HG03280 (cell line): ENCODE measurements around the gene POLR2A.
"Not testable (repeated sequence)": the region's sequence is repeated elsewhere in the genome, so short reads cannot be mapped to it uniquely, and the experiment has no call there.

Source experiments
- ATAC-seq: cut with Tn5 transposase; IDR thresholded peaks from one replicate; pipeline ENCODE4 v1.9.1; 2021; ENCODE audit warnings: mild to moderate bottlenecking, moderate library complexity; ENCODE audit not compliant: unreplicated experiment

POLR2A gene

GRCh38 chr17:7460850-7461660, 23.1 kb upstream of the POLR2A start:
- no peak for ATAC-seq

- no peak for ATAC-seq
Measured at GRCh38 chr17:7462474-7463371, 21.4 kb upstream of the POLR2A start.

DNA sequence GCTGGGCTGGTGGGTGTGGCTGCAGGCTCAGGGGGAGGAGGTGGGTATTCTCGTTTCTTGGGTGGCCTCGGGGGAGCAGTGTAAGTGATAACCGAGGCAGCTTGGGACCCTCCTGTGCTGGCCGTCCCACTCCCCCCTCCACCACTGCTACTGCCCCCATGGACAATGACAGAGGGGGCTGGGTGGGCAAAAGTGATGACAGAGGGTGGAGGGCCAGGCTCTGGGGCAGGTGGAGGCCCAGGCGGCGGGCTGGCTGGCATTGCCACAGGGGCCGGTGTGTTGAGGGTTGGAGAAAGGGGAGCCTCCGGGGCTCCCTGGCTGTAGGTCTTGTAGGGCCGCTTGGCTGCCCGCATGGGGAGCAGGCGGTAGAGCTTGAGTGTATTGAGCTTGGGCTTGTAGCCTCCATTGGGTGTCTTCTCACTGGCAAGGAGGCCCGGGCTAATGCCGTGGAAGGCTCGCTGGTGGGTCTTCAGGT, 20.8 kb upstream of the POLR2A start:
- no peak for ATAC-seq

DNA sequence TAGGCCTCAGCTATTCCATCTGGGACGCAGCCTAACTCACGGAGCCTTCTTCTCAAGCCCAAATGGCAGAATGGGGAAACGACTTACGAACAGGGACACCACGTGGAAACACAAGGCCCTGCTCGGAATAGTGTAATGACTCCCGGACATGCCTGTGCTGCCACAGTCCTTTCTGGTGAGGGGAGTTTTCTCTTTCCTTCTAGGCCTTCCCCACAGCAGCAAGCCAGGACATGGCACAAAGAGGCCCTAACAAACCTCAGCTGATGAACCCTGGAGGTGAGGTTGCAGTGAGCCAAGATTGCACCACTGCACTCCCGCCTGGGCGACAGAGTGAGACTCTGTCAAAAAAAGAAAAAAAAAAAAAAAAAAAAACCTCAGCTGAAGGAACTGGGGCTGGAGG, 20.1 kb upstream of the POLR2A start:
- no peak for ATAC-seq

DNA sequence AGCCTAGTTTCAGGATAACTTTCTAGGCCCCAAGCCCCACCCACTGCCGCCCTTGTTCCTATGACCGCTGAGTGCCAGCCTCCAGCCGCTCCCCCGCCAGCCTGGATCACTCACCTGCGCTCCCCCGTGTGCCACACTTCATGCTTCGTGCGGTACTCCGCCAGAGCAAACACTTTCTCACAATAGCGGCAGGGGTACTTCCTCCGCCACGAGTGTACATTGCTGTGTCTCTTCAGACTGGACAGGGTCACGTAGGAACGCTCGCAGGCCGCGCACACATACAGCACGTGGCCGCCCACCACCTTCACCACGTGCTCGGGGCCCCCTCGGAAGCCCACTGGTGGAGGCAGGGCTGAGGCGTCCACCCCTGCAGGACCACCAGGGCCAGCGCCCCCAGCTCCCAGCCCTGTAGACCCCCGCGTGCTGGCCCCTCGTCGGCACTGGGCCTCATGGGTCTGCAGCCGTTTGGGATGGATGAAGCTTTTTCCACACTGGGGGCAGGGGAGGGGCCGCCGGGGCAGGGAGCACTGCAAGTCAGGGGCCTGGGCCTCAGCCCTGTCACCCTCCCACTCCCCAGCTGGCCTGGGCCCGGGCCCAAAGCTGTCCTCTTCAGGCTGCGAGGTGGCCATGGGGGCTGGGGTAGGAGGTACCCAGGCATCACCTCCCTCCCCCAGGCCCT, 18.4 kb upstream of the POLR2A start:
- no peak for ATAC-seq

GRCh38 chr17:7466318-7466638, 17.9 kb upstream of the POLR2A start:
- no peak for ATAC-seq

DNA sequence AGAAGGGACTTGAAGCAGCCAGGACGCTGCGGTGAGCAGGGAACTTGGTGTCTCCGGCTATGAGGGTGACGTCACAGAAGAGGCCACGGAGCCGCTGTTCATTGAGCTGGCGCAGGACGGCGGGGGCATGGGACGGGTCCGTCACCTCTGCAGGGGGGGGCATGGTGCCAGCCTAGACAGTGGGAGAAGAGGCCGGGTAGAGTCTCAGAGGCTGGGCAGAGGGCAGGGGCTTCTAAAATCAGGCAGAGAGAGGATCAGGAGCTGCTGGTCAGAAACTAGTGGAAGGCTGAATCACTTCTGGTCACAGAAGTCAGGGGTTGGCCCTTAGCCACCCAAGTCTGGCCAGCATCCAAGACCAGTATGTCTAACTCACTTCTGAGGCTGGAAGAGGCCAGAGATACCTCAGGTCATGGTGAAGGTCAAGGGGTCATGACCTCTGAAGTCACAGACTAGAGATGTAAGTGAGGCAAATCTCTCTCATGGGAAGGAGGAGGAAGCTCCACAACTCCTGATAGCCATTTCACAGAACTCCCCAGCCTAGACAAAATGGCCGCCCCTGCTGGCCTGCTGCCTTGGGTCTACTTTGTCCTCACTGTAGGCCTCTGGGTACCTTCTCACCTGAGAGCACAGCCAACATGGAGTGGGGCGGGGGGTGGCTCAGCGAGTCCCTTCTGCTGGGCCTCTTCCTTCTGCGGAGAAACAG, 17.4 kb upstream of the POLR2A start:
- no peak for ATAC-seq

DNA sequence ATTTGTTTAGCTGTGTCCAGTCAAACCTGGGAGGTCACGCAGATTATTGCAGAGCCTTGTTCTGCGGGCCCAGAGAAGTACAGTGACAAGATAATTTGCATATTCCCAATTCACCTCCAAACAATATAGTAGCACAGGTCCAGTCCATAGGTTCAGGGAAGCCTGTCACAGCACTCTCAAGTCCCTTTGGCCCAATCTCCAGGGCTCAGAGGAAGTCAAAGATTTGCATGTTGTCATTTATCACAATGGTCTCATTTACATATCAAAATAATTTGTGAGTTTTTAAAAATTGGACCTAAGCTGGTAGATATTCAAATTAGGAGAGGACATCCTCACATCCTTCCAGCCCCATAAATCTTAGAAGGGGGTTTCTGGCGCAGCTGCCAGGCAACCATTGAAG, 16.7 kb upstream of the POLR2A start:
- ATAC-seq, result no peak

DNA sequence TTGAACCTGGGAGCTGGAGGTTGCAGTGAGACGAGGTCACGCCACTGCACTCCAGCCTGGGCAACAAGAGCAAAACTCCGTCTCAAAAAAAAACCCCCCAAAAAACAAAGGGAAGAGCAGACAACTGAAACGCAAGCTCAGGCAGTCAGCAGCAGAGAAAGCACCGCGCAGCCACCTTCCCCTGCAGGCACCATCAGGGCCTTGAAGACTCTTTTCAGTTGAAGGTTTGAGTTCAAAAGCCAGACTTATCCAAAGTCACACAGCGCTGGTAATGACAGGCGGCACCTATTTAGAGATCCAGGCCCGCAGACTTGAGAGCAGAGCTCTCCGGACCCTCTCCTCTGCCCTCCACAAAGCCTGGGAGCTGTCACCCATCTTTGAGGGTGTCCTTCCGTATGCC, 15.9 kb upstream of the POLR2A start:
- no peak for ATAC-seq

- ATAC-seq, result no peak
Measured at GRCh38 chr17:7468804-7469389, 15.3 kb upstream of the POLR2A start.

DNA sequence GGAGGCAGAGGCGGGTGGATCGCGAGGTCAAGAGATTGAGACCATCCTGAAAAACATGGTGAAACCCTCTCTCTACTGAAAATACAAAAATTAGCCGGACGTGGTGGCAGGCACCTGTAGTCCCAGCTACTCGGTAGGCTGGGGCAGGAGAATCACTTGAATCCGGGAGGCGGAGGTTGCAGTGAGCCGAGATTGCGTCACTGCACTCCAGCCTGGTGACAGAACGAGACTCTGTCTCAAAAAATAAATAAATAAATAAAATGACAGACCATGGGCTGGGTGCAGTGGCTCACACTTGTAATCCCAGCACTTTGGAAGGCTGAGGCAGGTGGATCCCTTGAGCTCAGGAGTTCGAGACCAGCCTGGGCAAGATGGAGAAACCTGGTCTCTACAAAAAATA, 14.3 kb upstream of the POLR2A start:
- not testable (repeated sequence) for ATAC-seq

- not testable (repeated sequence) for ATAC-seq
Measured at GRCh38 chr17:7470457-7470973, 13.7 kb upstream of the POLR2A start.

DNA sequence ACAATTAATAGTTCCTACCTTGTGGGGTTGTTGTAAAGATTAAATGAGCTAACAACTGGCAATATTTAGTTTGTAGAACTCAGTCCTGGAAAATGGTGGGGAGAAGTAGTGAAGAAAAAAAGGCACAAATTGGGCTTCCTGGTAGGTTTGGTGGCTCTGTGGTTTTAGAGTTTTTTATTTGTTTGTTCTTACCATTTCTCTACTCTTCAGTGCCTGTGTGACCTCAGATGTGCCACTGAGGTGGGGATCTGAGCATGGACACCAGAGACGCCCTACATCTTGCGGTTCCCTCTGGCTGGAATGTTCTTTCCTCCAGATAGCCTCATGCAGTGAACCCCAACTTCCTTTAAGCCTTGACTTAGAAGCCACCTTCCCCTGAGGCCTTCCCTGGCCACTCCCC, 12.4 kb upstream of the POLR2A start:
- no peak for ATAC-seq

DNA sequence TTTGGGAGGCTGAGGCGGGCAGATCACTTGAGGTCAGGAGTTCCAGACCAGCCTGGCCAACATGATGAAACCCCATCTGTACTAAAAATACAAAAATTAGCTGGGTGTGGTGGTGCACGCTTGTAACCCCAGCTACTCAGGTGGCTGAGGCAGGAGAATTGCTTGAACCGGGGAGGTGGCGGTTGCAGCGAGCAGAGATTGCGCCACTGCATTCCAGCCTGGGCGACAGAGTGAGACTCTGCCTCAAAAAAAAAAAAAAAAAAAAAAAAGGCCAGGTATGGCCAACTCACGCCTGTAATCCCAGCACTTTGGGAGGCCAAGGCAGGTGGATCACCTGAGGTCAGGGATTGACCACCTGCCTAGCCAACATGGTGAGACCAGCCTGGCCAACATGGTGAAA, 9.4 kb upstream of the POLR2A start:
- not testable (repeated sequence) for ATAC-seq

- no peak for ATAC-seq
Measured at GRCh38 chr17:7475764-7476422, 8.3 kb upstream of the POLR2A start.

DNA sequence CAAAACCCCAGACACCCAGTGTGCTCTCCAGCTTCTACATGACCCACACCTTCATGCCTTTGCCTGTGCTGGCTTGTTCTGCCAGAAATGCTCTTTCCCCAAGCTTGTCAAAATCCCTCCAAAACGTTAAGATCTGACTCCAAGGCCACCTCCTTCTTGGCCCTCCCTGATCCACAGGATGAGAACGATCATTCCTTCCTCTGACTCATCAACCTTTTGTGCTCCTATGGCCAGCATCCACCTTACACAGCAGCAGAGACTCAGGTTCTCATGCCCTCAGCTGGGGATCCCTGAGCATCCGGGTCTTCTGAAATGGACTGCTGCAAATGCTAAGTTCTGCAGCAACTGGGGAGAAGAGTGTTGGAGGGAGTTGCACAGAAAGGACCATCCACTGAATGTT, 7.7 kb upstream of the POLR2A start:
- no peak for ATAC-seq

DNA sequence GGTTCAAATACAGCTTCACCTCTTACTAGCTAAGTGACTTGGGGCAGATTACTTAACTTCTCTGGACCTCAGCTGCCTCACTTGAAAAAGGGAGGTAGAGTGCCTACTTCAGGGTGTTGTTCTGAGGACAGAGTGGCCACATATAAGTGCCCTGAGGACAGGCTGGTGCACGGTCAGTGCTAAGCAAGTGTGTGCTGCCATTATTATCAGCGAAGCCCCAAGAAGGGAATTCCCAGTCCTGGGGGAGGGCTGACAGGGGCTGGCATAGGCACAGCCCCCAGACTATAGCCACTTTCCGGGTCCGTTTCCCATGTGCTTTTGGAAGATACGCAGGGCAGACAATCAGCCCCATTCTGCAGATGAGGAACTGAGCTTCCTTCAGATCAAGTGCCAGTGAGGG, 7.2 kb upstream of the POLR2A start:
- ATAC-seq, result no peak

GRCh38 chr17:7477392-7478275, 6.5 kb upstream of the POLR2A start:
- ATAC-seq, result no peak
